IPS-18a (cell line): ENCODE data around the gene BCL6B.
A peak's percentile ranks its signal among the peaks of the same experiment; 100 is the strongest.

ENCODE experiments used
- H3K27ac ChIP-seq: one replicate; pipeline ENCODE4 v1.5.1; 2013; ENCODE audit warnings: low read length
- H3K27me3 ChIP-seq: one replicate; pipeline ENCODE4 v1.6.1; 2013; ENCODE audit warnings: mild to moderate bottlenecking, low read length; ENCODE audit not compliant: control insufficient read depth, insufficient read depth
- H3K36me3 ChIP-seq: one replicate; pipeline ENCODE4 v1.6.1; 2013; ENCODE audit warnings: low read depth, low read length; ENCODE audit not compliant: control insufficient read depth
- H3K4me1 ChIP-seq: one replicate; pipeline ENCODE4 v1.6.1; 2013; ENCODE audit warnings: low read depth, low read length; ENCODE audit not compliant: control insufficient read depth
- H3K4me3 ChIP-seq: one replicate; pipeline ENCODE4 v1.5.1; 2013; ENCODE audit warnings: low read length
- H3K9ac ChIP-seq: one replicate; pipeline ENCODE4 v1.6.1; 2013; ENCODE audit warnings: mild to moderate bottlenecking, low read length, moderate library complexity
- H3K9me3 ChIP-seq: one replicate; pipeline ENCODE4 v1.6.1; 2013; ENCODE audit warnings: low read depth, low read length; ENCODE audit not compliant: control insufficient read depth

The BCL6B gene

GRCh38 chr17:7014261-7014994 is 8.4 kb upstream of the BCL6B start:
- H3K27ac ChIP-seq: peak overlapping the region; percentile 64
- H3K4me1 ChIP-seq: peaks cover 6% of the 10 kb centered on the region

GRCh38 chr17:7014995-7015958 is 7.6 kb upstream of the BCL6B start:
- no peak overlapping the region for H3K27ac ChIP-seq
- peak overlapping the region; percentile 72 for H3K9ac ChIP-seq
- H3K27me3 ChIP-seq: peaks cover 2% of the 10 kb centered on the region
- no peaks in the 10 kb centered on the region for H3K9me3 ChIP-seq
- peaks cover 11% of the 10 kb centered on the region for H3K36me3 ChIP-seq
- peak overlapping the region; percentile 87 for H3K4me3 ChIP-seq
- H3K4me1 ChIP-seq: peaks cover 10% of the 10 kb centered on the region

More at GRCh38 chr17:7014261-7014994, 8.4 kb upstream of the BCL6B start:
- Histone ChIP-seq H3K9me3 (no peaks in the 10 kb centered on the region), H3K27me3 (no peaks in the 10 kb centered on the region), H3K9ac (peak overlapping the region; percentile 72), H3K36me3 (peaks cover 13% of the 10 kb centered on the region), H3K4me3 (peak overlapping the region; percentile 87)

- H3K27ac ChIP-seq: no peak overlapping the region
- H3K4me3 ChIP-seq: no peak overlapping the region
- H3K9me3 ChIP-seq: no peaks in the 10 kb centered on the region
- peaks cover 13% of the 10 kb centered on the region for H3K27me3 ChIP-seq
- H3K4me1 ChIP-seq: peaks cover 10% of the 10 kb centered on the region
- H3K9ac ChIP-seq: no peak overlapping the region
- peaks cover 11% of the 10 kb centered on the region for H3K36me3 ChIP-seq
Measured at GRCh38 chr17:7016418-7016817, 6.4 kb upstream of the BCL6B start.

GRCh38 chr17:7016886-7017826 is 5.7 kb upstream of the BCL6B start:
- H3K4me1 ChIP-seq: peaks cover 10% of the 10 kb centered on the region
- H3K9ac ChIP-seq: no peak overlapping the region
- H3K4me3 ChIP-seq: no peak overlapping the region
- H3K36me3 ChIP-seq: peaks cover 11% of the 10 kb centered on the region
- H3K27me3 ChIP-seq: peaks cover 19% of the 10 kb centered on the region
- H3K27ac ChIP-seq: no peak overlapping the region
- no peaks in the 10 kb centered on the region for H3K9me3 ChIP-seq

- Histone ChIP-seq H3K9me3 (no peaks in the 10 kb centered on the region), H3K4me3 (no peak overlapping the region), H3K9ac (no peak overlapping the region), H3K27ac (no peak overlapping the region), H3K4me1 (peaks cover 10% of the 10 kb centered on the region), H3K27me3 (peaks cover 25% of the 10 kb centered on the region), H3K36me3 (peaks cover 11% of the 10 kb centered on the region)
Measured at GRCh38 chr17:7017827-7018200, 5.0 kb upstream of the BCL6B start.

- H3K36me3 ChIP-seq: peaks cover 11% of the 10 kb centered on the region
- H3K9me3 ChIP-seq: no peaks in the 10 kb centered on the region
- H3K27me3 ChIP-seq: peaks cover 32% of the 10 kb centered on the region
- H3K4me3 ChIP-seq: no peak overlapping the region
- H3K27ac ChIP-seq: no peak overlapping the region
- H3K4me1 ChIP-seq: peaks cover 10% of the 10 kb centered on the region
- no peak overlapping the region for H3K9ac ChIP-seq
Measured at GRCh38 chr17:7018331-7018964, 4.4 kb upstream of the BCL6B start.

- Histone ChIP-seq H3K9ac (peak overlapping the region; percentile 52), H3K4me1 (peaks cover 4% of the 10 kb centered on the region), H3K36me3 (peaks cover 11% of the 10 kb centered on the region), H3K27me3 (peaks cover 32% of the 10 kb centered on the region), H3K9me3 (no peaks in the 10 kb centered on the region), H3K4me3 (peak overlapping the region; percentile 43), H3K27ac (no peak overlapping the region)
Measured at GRCh38 chr17:7019367-7019766, 3.5 kb upstream of the BCL6B start.

GRCh38 chr17:7019839-7020519 is 2.9 kb upstream of the BCL6B start:
- peaks cover 32% of the 10 kb centered on the region for H3K27me3 ChIP-seq
- no peaks in the 10 kb centered on the region for H3K9me3 ChIP-seq
- no peak overlapping the region for H3K27ac ChIP-seq
- peak overlapping the region; percentile 52 for H3K9ac ChIP-seq
- peaks cover 11% of the 10 kb centered on the region for H3K36me3 ChIP-seq
- H3K4me3 ChIP-seq: peak overlapping the region; percentile 43
- H3K4me1 ChIP-seq: peaks cover 4% of the 10 kb centered on the region

GRCh38 chr17:7020894-7021664 is 1.8 kb upstream of the BCL6B start:
- H3K9me3 ChIP-seq: no peaks in the 10 kb centered on the region
- H3K27me3 ChIP-seq: peaks cover 32% of the 10 kb centered on the region
- no peak overlapping the region for H3K9ac ChIP-seq
- peaks cover 4% of the 10 kb centered on the region for H3K4me1 ChIP-seq
- H3K36me3 ChIP-seq: peaks cover 11% of the 10 kb centered on the region
- no peak overlapping the region for H3K27ac ChIP-seq
- no peak overlapping the region for H3K4me3 ChIP-seq
